ENCODE results near the gene SLC1A2. TPM values are rescaled to one million over a fixed set of nuclear protein-coding genes. Genes with fewer than 3 reads are reported as not detected.

Gene SLC1A2
- total RNA-seq, 2 donors from 2014 or later, result 7.1 to 13.5 TPM

GRCh38 chr11:35420371-35420770 lies 1.0 kb upstream of the SLC1A2 start:
- Histone ChIP-seq H3K27me3 (ENCODE audit: control insufficient read depth, insufficient read depth, low read length, poor library complexity, severe bottlenecking) (peaks cover 87% of the 10 kb centered on the region), H3K9ac (ENCODE audit: extremely low read depth, low read length, poor library complexity, severe bottlenecking) (no peak overlapping the region), H3K36me3 (ENCODE audit: control insufficient read depth, insufficient read depth, low read length) (no peaks in the 10 kb centered on the region), H3K9me3 (ENCODE audit: control insufficient read depth, low read length) (no peaks in the 10 kb centered on the region), H3K27ac (ENCODE audit: low read depth, low read length) (no peak overlapping the region), H3K4me3 (ENCODE audit: low read length) (peak overlapping the region; percentile 81), H3K4me1 (ENCODE audit: control insufficient read depth, insufficient read depth, low read length) (no peaks in the 10 kb centered on the region)
- no peak for TF ChIP-seq CTCF (conservative IDR thresholded peaks at IDR 0.05)
- H3K27me3 Mint-ChIP-seq (ENCODE audit: insufficient read depth), result peaks cover 96% of the 10 kb centered on the region
- H3K9me3 Mint-ChIP-seq, result no peaks in the 10 kb centered on the region
- peak; percentile 65 for DNase-seq
- WGBS, 2 experiments (ENCODE audit: insufficient coverage in 1 of 2, insufficient read length in 1 of 2), result 9 to 10% methylated on average over 12 to 17 of the region's 17 CpGs
- peak overlapping the region; percentile 62 for H3K4me3 Mint-ChIP-seq
- no peak overlapping the region for H3K27ac Mint-ChIP-seq
- no peaks in the 10 kb centered on the region for H3K36me3 Mint-ChIP-seq (ENCODE audit: low read depth)
- H3K4me1 Mint-ChIP-seq, result peaks cover 13% of the 10 kb centered on the region

DNA sequence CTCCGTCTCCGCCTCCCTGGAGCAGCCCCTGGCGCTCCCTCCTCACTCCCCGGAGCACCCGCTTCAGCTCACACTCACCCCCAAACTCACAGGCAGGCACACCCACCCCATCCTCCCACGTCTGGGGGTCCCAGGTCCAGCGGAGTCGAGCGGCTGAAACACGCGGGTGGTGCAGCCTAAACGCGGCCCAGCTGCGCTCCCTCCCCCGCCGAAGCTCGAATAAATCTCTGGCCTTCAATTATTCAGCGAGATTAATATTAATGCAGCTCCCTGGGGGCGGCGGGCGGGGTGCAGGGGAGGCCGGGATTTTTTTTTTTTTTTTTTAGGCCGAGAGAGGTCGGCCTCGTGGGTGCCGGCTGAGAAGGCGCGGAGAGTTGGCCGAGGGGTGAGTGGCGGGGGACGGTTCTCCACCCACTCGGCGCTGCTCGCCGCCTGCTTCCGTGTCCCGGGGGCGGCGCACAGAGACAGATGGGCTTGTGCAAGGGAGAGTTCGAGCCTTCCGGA lies 524 bp upstream of the SLC1A2 start:
- Mint-ChIP-seq H3K4me3 (peak overlapping the region; percentile 62), H3K9me3 (no peaks in the 10 kb centered on the region), H3K27me3 (ENCODE audit: insufficient read depth) (peaks cover 96% of the 10 kb centered on the region), H3K36me3 (ENCODE audit: low read depth) (no peaks in the 10 kb centered on the region), H3K27ac (no peak overlapping the region), H3K4me1 (peaks cover 13% of the 10 kb centered on the region)
- H3K36me3 ChIP-seq (ENCODE audit: control insufficient read depth, insufficient read depth, low read length), result no peaks in the 10 kb centered on the region
- no peaks in the 10 kb centered on the region for H3K9me3 ChIP-seq (ENCODE audit: control insufficient read depth, low read length)
- WGBS, 2 experiments (ENCODE audit: insufficient coverage in 1 of 2, insufficient read length in 1 of 2), result 1 to 10% methylated on average over 2 to 40 of the region's 41 CpGs
- no peak overlapping the region for H3K9ac ChIP-seq (ENCODE audit: extremely low read depth, low read length, poor library complexity, severe bottlenecking)
- peak; percentile 52 for DNase-seq
- peak overlapping the region; percentile 81 for H3K4me3 ChIP-seq (ENCODE audit: low read length)
- peaks cover 87% of the 10 kb centered on the region for H3K27me3 ChIP-seq (ENCODE audit: control insufficient read depth, insufficient read depth, low read length, poor library complexity, severe bottlenecking)
- no peak for TF ChIP-seq CTCF (conservative IDR thresholded peaks at IDR 0.05)
- H3K27ac ChIP-seq (ENCODE audit: low read depth, low read length), result peak overlapping the region; percentile 91
- no peaks in the 10 kb centered on the region for H3K4me1 ChIP-seq (ENCODE audit: control insufficient read depth, insufficient read depth, low read length)

DNA sequence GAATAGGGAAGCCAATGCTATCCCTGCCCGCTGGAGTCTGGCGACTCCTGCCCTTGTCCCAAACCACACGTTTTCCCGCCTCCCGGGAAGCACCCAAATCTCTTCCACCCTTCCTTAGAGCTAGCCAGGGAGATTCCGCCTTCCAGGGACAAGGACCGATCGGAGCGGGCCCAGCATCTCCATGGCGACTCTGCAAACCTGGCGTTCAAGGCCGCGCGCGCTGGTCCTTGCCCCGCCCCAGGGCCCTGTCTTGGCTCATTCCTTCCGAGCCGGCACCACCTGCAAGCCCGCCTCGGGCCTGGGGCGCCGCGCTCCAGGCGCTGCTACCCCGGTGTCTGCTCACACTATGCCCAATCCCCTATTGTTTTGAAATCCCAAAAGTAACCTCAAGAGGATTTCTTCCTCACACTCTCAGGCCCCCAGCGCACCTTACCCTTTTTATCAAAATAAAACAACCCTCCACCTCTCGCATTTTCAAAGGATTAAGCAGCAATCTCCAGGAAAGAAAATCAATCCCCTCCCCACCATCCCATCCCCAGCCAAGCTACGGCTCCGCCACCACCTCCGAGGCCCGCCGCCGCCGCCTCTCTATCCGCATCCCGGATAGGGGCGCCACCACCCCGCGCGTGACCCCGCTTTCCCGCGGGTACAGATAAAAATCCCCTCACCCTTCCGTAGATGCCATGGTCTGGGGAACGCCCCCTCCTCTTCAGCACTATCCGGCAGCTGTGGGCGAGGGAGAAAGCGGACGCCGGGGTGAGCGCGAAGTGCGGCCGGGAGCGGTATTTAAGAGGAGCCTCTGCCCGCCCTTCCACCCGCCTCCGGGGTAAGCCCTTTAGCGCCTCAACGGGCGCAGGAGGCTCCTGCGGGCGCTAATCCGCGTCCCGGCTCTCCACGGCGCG lies 825 bp downstream of the SLC1A2 start:
- H3K4me1 Mint-ChIP-seq, result peaks cover 13% of the 10 kb centered on the region
- no peak for TF ChIP-seq CTCF (conservative IDR thresholded peaks at IDR 0.05)
- Histone ChIP-seq H3K27ac (ENCODE audit: low read depth, low read length) (no peak overlapping the region), H3K36me3 (ENCODE audit: control insufficient read depth, insufficient read depth, low read length) (no peaks in the 10 kb centered on the region), H3K9me3 (ENCODE audit: control insufficient read depth, low read length) (no peaks in the 10 kb centered on the region), H3K4me3 (ENCODE audit: low read length) (peak overlapping the region; percentile 81), H3K9ac (ENCODE audit: extremely low read depth, low read length, poor library complexity, severe bottlenecking) (no peak overlapping the region), H3K27me3 (ENCODE audit: control insufficient read depth, insufficient read depth, low read length, poor library complexity, severe bottlenecking) (peaks cover 82% of the 10 kb centered on the region), H3K4me1 (ENCODE audit: control insufficient read depth, insufficient read depth, low read length) (no peaks in the 10 kb centered on the region)
- DNase-seq, result peak; percentile 86
- peak overlapping the region; percentile 62 for H3K4me3 Mint-ChIP-seq
- no peak overlapping the region for H3K27ac Mint-ChIP-seq
- H3K9me3 Mint-ChIP-seq, result no peaks in the 10 kb centered on the region
- peaks cover 97% of the 10 kb centered on the region for H3K27me3 Mint-ChIP-seq (ENCODE audit: insufficient read depth)
- 0% methylated on average over 12 to 69 of the region's 69 CpGs for WGBS, 2 experiments (ENCODE audit: insufficient coverage in 1 of 2, insufficient read length in 1 of 2)
- H3K36me3 Mint-ChIP-seq (ENCODE audit: low read depth), result no peaks in the 10 kb centered on the region
